C4-2B (cell line): ENCODE results near the gene MGRN1.
A peak's percentile ranks its signal among the peaks of the same experiment; 100 is the strongest.

Experiments
- H3K27ac ChIP-seq: fragments of 450-650 bp; 2 replicates; pipeline ENCODE4 v1.5.1; 2017
- CTCF ChIP-seq: fragments of 450-650 bp; conservative IDR thresholded peaks from 2 replicates; pipeline ENCODE4 v1.5.1; 2017; ENCODE audit warnings: mild to moderate bottlenecking
- ZFX ChIP-seq: fragments of 450-650 bp; IDR thresholded peaks from 2 replicates; pipeline ENCODE4 v1.6.1; 2017

MGRN1 gene

GRCh38 chr16:4617880-4618279 lies 6.7 kb upstream of the MGRN1 start:
- TF ChIP-seq CTCF (no peak), ZFX (no peak)
- peak overlapping the region; percentile 92 for H3K27ac ChIP-seq

DNA sequence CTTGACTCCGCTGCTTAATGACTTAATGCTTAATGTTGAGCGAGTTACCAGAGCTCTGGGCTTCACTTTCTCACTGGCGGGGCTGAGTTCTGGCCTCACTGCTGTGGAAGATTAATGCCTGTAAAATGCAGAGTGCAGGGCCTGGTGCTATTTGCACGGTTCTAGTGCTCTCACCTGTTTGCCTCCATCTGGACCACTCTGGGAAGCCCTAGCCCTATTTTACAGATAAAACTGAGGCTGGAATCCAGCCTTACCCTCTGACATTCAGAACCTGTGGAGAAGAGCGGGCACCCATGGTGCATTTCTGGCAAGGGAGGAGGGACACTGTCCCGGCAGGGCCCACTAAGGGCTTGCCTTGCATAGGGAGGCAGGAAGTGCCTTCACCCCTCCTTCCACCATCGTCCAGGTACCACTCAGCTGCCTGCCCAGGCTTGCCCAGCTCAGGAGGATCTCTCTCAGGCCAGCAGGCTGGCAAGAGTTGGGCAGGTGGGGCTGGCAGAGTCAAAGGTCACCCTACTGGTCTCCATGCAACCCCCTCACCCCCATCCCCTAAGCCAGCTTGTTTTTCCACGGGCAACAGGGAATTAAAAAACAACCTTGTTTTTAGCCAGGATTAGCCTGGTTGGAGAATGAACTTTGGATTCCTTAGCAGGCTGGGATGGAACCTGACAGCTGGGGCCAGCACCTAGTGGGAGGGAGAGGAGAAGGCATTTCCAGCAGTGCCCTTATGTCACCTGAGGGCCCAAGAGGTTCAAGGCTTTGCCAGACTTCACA lies 5.8 kb upstream of the MGRN1 start:
- no peak for TF ChIP-seq CTCF
- TF ChIP-seq ZFX = no peak
- H3K27ac ChIP-seq = peak overlapping the region; percentile 3; the same call in 1 of the 2 replicates

DNA sequence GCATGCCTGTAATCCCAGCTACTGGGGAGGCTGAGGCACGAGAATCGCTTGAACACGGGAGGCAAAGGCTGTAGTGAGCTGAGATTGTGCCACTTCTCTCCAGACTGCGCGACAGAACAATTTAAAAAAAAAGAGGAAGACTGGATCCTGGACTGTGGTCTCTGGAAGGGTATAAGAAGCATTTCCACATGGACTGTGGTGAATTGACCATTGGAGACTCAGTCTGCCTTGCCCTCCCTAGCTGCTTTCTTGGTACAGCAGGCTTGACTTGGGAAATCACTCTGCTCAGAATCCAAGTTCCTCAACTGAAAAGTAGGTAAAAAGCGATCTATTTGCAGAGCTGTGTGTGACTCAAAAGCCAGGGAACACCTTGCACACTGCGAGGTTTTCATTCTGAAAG lies 1.0 kb upstream of the MGRN1 start:
- peak overlapping the region; percentile 97; the same call in 1 of the 2 replicates for H3K27ac ChIP-seq
- TF ChIP-seq ZFX (no peak), CTCF (no peak)

DNA sequence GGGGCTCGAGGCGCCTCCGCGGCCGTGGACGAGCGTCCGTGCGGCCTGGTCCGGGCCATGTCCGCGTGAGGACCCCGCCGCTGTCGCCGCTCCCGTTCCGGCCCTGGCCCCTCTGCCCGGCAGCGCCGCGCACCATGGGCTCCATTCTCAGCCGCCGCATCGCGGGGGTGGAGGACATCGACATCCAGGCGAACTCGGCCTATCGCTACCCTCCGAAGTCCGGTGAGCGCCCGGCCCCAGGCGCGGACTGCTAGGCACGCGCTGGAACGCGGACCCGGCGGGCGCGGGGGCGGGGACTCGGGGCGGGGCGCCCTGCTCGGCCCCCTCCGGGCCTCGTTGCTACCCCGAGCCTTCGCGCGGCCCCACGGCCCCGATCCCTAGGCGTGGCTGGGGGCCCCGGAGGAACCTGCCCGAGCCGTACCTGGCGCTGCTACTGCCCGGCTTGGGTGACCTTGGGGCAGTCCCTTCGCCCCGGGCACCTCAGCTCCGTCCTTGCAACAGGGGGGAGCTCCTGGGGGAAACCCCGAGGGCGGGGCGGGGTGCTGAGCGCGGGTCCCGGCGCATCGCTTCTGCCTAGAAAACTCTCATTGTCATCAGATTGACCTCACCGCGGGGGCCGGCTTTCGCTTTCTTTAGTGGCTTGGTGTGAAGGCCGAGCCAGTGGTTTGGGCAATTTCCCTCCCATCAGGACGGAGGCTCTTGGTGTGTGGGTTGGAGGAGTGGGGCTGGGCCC lies 367 bp downstream of the MGRN1 start:
- peak overlapping the region; percentile 97 for H3K27ac ChIP-seq
- no peak for TF ChIP-seq CTCF
- peak; percentile 97 for TF ChIP-seq ZFX

DNA sequence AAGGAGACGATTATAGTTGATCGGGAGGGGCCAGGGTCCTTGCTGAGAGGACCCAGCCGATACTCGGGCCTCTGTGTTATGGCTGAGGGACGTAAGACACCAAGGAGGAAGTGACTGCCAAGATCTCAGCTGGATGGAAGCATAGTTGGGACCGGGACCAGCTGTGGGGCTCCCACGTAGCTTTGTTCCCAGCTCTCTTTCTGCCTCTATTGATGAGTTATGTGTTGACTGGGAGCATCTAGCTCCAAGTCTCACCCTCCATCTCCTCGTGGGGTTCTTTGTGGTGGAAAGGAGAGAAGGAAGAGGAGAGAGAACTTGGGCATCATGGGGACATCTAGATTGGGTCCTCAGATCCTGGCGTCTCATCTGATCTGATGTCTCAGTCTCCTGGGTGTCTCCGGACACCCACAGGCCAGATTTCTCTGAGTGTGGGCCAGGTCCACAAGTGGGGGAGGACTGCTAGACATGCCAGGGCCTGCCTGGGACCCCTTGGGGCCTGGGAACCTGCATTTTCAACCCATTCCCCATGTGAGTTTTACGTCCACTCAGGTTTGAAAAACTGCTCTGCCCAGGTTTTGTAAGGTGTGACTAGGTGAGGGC lies 1.0 kb downstream of the MGRN1 start:
- H3K27ac ChIP-seq = peak overlapping the region; percentile 97
- TF ChIP-seq ZFX (no peak), CTCF (no peak)

GRCh38 chr16:4626396-4626795 lies 1.8 kb downstream of the MGRN1 start:
- peak overlapping the region; percentile 97; the same call in 1 of the 2 replicates for H3K27ac ChIP-seq
- no peak for TF ChIP-seq ZFX
- no peak for TF ChIP-seq CTCF

- TF ChIP-seq CTCF (no peak), ZFX (no peak)
- no peak overlapping the region for H3K27ac ChIP-seq
Measured at GRCh38 chr16:4628283-4628682, 3.7 kb downstream of the MGRN1 start.
